HepG2 (cell line): ENCODE results near the gene CLIC4. TPM values are rescaled to one million over a fixed set of nuclear protein-coding genes. Genes with fewer than 3 reads are reported as not detected.

Source experiments
- ATAC-seq: fragments of 200-7000 bp; cut with Tn5 transposase; 3 replicates; pipeline ENCODE4 v1.9.1; 2020; ENCODE audit warnings: mild to moderate bottlenecking, moderate library complexity
- BruUV-seq: library from RNA; stranded (reverse); fragments of 400-500 nt; replicated peaks from 2 replicates; lab custom pipeline; 2021; lab: Mats Ljungman, UMichigan
- CTCF ChIA-PET: fragments of 300-600 bp; formaldehyde crosslinking; extraction: SDS; loops from one replicate; lab custom pipeline; 2021; ENCODE audit warnings: low total read pairs, inconsistent platforms, low intra/inter-chr PET ratio; lab: Yijun Ruan, JAX
- POLR2A ChIA-PET: fragments of 350-600 bp; sonication (Branson Sonifier 250); formaldehyde crosslinking; loops from one replicate; lab custom pipeline; 2020; ENCODE audit warnings: antibody characterized with exemption, inconsistent platforms; lab: Yijun Ruan, JAX
- DNase-seq: peaks from one replicate; pipeline ENCODE4 v3.0.0-alpha.2; 2015; ENCODE audit warnings: low spot score
- FAIRE-seq: peaks from 3 replicates; lab custom pipeline; 2011; peaks lifted over from hg19 to GRCh38; lab: Jason Lieb, UNC
- H2AFZ ChIP-seq: one replicate; pipeline ENCODE4 v1.6.1; 2011; ENCODE audit warnings: low read length, inconsistent platforms
- H3K27ac ChIP-seq: fragments of 300-600 bp; 3 replicates; pipeline ENCODE4 v1.8.0; 2011; ENCODE audit warnings: mixed run types, mild to moderate bottlenecking, mixed read lengths, low read length, inconsistent platforms; ENCODE audit not compliant: insufficient read depth; ENCODE audit errors: extremely low read length
- H3K27me3 ChIP-seq, 2 experiments: fragments of 200-600 bp in 1 of 2; 2 replicates in 1 of 2; 3 replicates in 1 of 2; pipeline versions ENCODE4 v1.6.0 to v1.8.0; 2011; ENCODE audit warnings: low read length in 2 of 2, mild to moderate bottlenecking in 2 of 2, moderate library complexity in 2 of 2, inconsistent platforms in 1 of 2; ENCODE audit not compliant: insufficient read depth in 2 of 2, control insufficient read depth in 1 of 2
- H3K36me3 ChIP-seq, 2 experiments: fragments of 200-600 bp in 1 of 2; replicated peaks in 1 of 2; 2 replicates in 1 of 2; 3 replicates in 1 of 2; pipeline versions ENCODE4 v1.5.1 to v1.8.0; 2011; ENCODE audit warnings: low read length in 2 of 2, inconsistent platforms in 1 of 2; ENCODE audit not compliant: insufficient read depth in 2 of 2, control insufficient read depth in 1 of 2
- H3K4me1 ChIP-seq: 2 replicates; pipeline ENCODE4 v1.5.1; 2012; ENCODE audit warnings: low read length, inconsistent platforms; ENCODE audit not compliant: insufficient read depth
- H3K4me2 ChIP-seq: 2 replicates; pipeline ENCODE4 v1.6.0; 2011; ENCODE audit warnings: low read depth, low read length, inconsistent platforms
- H3K4me3 ChIP-seq, 3 experiments: fragments of 200-600 bp in 1 of 3; sonication (generic), shearing (Covaris generic) in 1 of 3; replicated peaks in 1 of 3; 2 replicates each; pipeline ENCODE4 v1.5.1; 2011 to 2016; ENCODE audit warnings: low read length in 3 of 3, inconsistent platforms in 2 of 3, low read depth in 2 of 3, mild to moderate bottlenecking in 2 of 3, control low read depth in 1 of 3, mixed read lengths in 1 of 3; ENCODE audit not compliant: insufficient read depth in 1 of 3
- H3K79me2 ChIP-seq: one replicate; pipeline ENCODE4 v1.6.1; 2011; ENCODE audit warnings: low read length, inconsistent platforms; ENCODE audit not compliant: insufficient read depth
- H3K9ac ChIP-seq: 2 replicates; pipeline ENCODE4 v1.6.0; 2011; ENCODE audit warnings: mild to moderate bottlenecking, low read depth, low read length, inconsistent platforms; ENCODE audit not compliant: insufficient read depth
- H3K9me3 ChIP-seq: 2 replicates; pipeline ENCODE4 v1.5.1; 2012; ENCODE audit warnings: mild to moderate bottlenecking, low read length
- H4K20me1 ChIP-seq: 2 replicates; pipeline ENCODE4 v1.6.0; 2011; ENCODE audit warnings: inconsistent platforms, mild to moderate bottlenecking, low read length, moderate library complexity; ENCODE audit not compliant: insufficient read depth
- KDM5B ChIP-seq: sonication (generic); formaldehyde crosslinking; IDR thresholded peaks from 2 replicates; pipeline ENCODE4 v1.4.0; 2020; ENCODE audit warnings: missing genetic modification reagents, mild to moderate bottlenecking, borderline replicate concordance
- LCORL ChIP-seq, 2 experiments: fragments of 450-650 bp in 1 of 2; sonication (generic) in 1 of 2; formaldehyde crosslinking in 1 of 2; IDR thresholded peaks; 2 replicates each; pipeline versions ENCODE4 v1.5.0 to v1.6.1; 2017 to 2020; ENCODE audit warnings: antibody characterized with exemption in 1 of 2, missing genetic modification reagents in 1 of 2
- ZHX2 ChIP-seq, 2 experiments: sonication (generic) in 1 of 2; formaldehyde crosslinking in 1 of 2; IDR thresholded peaks; 2 replicates each; pipeline versions ENCODE4 v1.6.1 to v1.9.0; 2014 to 2022; ENCODE audit warnings: antibody characterized with exemption in 1 of 2, borderline replicate concordance in 1 of 2, inconsistent platforms in 1 of 2, low read depth in 1 of 2, missing genetic modification reagents in 1 of 2
- WGBS: methylation state at CpG from one replicate; pipeline ENCODE4 v1.1.6; 2017; ENCODE audit warnings: low lambda C conversion rate; 5-methylcytosine and 5-hydroxymethylcytosine counted together
- in situ Hi-C: cut with HindIII; loops from 2 replicates; pipeline ENCODE4 v1.10.0; 2017; ENCODE audit warnings: low pct_unique_long_range_greater_than_20kb; ENCODE audit not compliant: extremely low pct_ligation_motif_present
- intact Hi-C: fragments of 100-400 bp; cut with micrococcal nuclease; formaldehyde crosslinking; loops from one replicate; pipeline ENCODE4 v1.10.0; 2022; ENCODE audit not compliant: unreplicated experiment
- polyA plus RNA-seq, 8 experiments: library from polyadenylated mRNA; depleted of rRNA in 3 of 8; stranded (reverse) in 7 of 8; unstranded in 1 of 8; fragments of >200 nt; fragmentation: Illumina TruSeq in 4 of 8; extraction: Trizol in 4 of 8; gene quantifications; 2 replicates each; pipeline versions ENCODE4 v1.2.1 to v1.2.3, GENCODE V29; 2011 to 2016; ENCODE audit warnings: low read depth in 4 of 8, missing spikeins in 1 of 8, mixed read lengths in 1 of 8; ENCODE audit not compliant: insufficient read depth in 1 of 8
- total RNA-seq, 5 experiments: library from RNA; depleted of rRNA; stranded (reverse); fragments of >200 nt; fragmentation: Illumina TruSeq; extraction: Trizol; gene quantifications; 2 replicates each; pipeline ENCODE4 v1.2.3, GENCODE V29; 2016; ENCODE audit warnings: low read depth in 1 of 5
- TF ChIP-seq, protein P1 (sequence below): sonication (generic); formaldehyde crosslinking; IDR thresholded peaks from 2 replicates; pipeline ENCODE4 v1.8.0; 2022; ENCODE audit warnings: missing genetic modification reagents, mild to moderate bottlenecking, borderline replicate concordance

Gene CLIC4
- total and polyA plus RNA-seq, 2 of the 13 experiments (the other 11 are each of a cell fraction or from before 2014, with no cell fraction given) = 23.3 to 77.4 TPM

- no peak for ATAC-seq
- H3K79me2 ChIP-seq = peaks cover 85% of the 10 kb centered on the region
- H3K4me2 ChIP-seq = no peak overlapping the region
- H4K20me1 ChIP-seq = peaks cover 23% of the 10 kb centered on the region
- 97% methylated on average over 3 of the region's 3 CpGs for WGBS
- no peak overlapping the region for H2AFZ ChIP-seq
- intact Hi-C loops (no loop called here), in situ Hi-C loops (no loop called here)
- no peaks in the 10 kb centered on the region for H3K9me3 ChIP-seq
- BruUV-seq = no TSS peak
- ChIA-PET POLR2A (no interaction called here), CTCF (no interaction called here)
- no peak for FAIRE-seq
- no peak for TF ChIP-seq KDM5B (CRISPR knock-in tag)
- no peak for TF ChIP-seq LCORL (IDR thresholded peaks at IDR 0.05)
- no peak for TF ChIP-seq LCORL (CRISPR knock-in tag; IDR thresholded peaks at IDR 0.05)
- TF ChIP-seq, protein P1, sequence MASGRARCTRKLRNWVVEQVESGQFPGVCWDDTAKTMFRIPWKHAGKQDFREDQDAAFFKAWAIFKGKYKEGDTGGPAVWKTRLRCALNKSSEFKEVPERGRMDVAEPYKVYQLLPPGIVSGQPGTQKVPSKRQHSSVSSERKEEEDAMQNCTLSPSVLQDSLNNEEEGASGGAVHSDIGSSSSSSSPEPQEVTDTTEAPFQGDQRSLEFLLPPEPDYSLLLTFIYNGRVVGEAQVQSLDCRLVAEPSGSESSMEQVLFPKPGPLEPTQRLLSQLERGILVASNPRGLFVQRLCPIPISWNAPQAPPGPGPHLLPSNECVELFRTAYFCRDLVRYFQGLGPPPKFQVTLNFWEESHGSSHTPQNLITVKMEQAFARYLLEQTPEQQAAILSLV (CRISPR knock-in tag) = no peak
- no peak for TF ChIP-seq ZHX2 (IDR thresholded peaks at IDR 0.05; ENCODE audit: low read depth)
- TF ChIP-seq ZHX2 (CRISPR knock-in tag; IDR thresholded peaks at IDR 0.05; ENCODE audit: borderline replicate concordance) = no peak
- H3K27me3 ChIP-seq = no peaks in the 10 kb centered on the region
- no peak overlapping the region for H3K27ac ChIP-seq
- DNase-seq = no peak
- no peak overlapping the region for H3K9ac ChIP-seq
- no peaks in the 10 kb centered on the region for H3K36me3 ChIP-seq
- no peak overlapping the region for H3K4me3 ChIP-seq
- peaks cover 79% of the 10 kb centered on the region for H3K4me1 ChIP-seq
Observed at GRCh38 chr1:24763671-24764070, 18.4 kb downstream of the CLIC4 start.
